HepG2 (cell line): ENCODE measurements around the gene ETV6. TPM values are rescaled to one million over a fixed set of nuclear protein-coding genes. Genes with fewer than 3 reads are reported as not detected.

Source experiments
- ATAC-seq: fragments of 200-7000 bp; cut with Tn5 transposase; 3 replicates; pipeline ENCODE4 v1.9.1; 2020; ENCODE audit warnings: mild to moderate bottlenecking, moderate library complexity
- BruUV-seq: library from RNA; stranded (reverse); fragments of 400-500 nt; replicated peaks from 2 replicates; lab custom pipeline; 2021; lab: Mats Ljungman, UMichigan
- CTCF ChIA-PET: fragments of 300-600 bp; formaldehyde crosslinking; extraction: SDS; loops from one replicate; lab custom pipeline; 2021; ENCODE audit warnings: low total read pairs, inconsistent platforms, low intra/inter-chr PET ratio; lab: Yijun Ruan, JAX
- POLR2A ChIA-PET: fragments of 350-600 bp; sonication (Branson Sonifier 250); formaldehyde crosslinking; loops from one replicate; lab custom pipeline; 2020; ENCODE audit warnings: antibody characterized with exemption, inconsistent platforms; lab: Yijun Ruan, JAX
- DNase-seq: peaks from one replicate; pipeline ENCODE4 v3.0.0-alpha.2; 2015; ENCODE audit warnings: low spot score
- FAIRE-seq: peaks from 3 replicates; lab custom pipeline; 2011; peaks lifted over from hg19 to GRCh38; lab: Jason Lieb, UNC
- H2AFZ ChIP-seq: one replicate; pipeline ENCODE4 v1.6.1; 2011; ENCODE audit warnings: low read length, inconsistent platforms
- H3K27ac ChIP-seq: fragments of 300-600 bp; 3 replicates; pipeline ENCODE4 v1.8.0; 2011; ENCODE audit warnings: mixed run types, mild to moderate bottlenecking, mixed read lengths, low read length, inconsistent platforms; ENCODE audit not compliant: insufficient read depth; ENCODE audit errors: extremely low read length
- H3K27me3 ChIP-seq, 2 experiments: fragments of 200-600 bp in 1 of 2; 2 replicates in 1 of 2; 3 replicates in 1 of 2; pipeline versions ENCODE4 v1.6.0 to v1.8.0; 2011; ENCODE audit warnings: low read length in 2 of 2, mild to moderate bottlenecking in 2 of 2, moderate library complexity in 2 of 2, inconsistent platforms in 1 of 2; ENCODE audit not compliant: insufficient read depth in 2 of 2, control insufficient read depth in 1 of 2
- H3K36me3 ChIP-seq, 2 experiments: fragments of 200-600 bp in 1 of 2; replicated peaks in 1 of 2; 2 replicates in 1 of 2; 3 replicates in 1 of 2; pipeline versions ENCODE4 v1.5.1 to v1.8.0; 2011; ENCODE audit warnings: low read length in 2 of 2, inconsistent platforms in 1 of 2; ENCODE audit not compliant: insufficient read depth in 2 of 2, control insufficient read depth in 1 of 2
- H3K4me1 ChIP-seq: 2 replicates; pipeline ENCODE4 v1.5.1; 2012; ENCODE audit warnings: low read length, inconsistent platforms; ENCODE audit not compliant: insufficient read depth
- H3K4me2 ChIP-seq: 2 replicates; pipeline ENCODE4 v1.6.0; 2011; ENCODE audit warnings: low read depth, low read length, inconsistent platforms
- H3K4me3 ChIP-seq, 3 experiments: fragments of 200-600 bp in 1 of 3; sonication (generic), shearing (Covaris generic) in 1 of 3; replicated peaks in 1 of 3; 2 replicates each; pipeline ENCODE4 v1.5.1; 2011 to 2016; ENCODE audit warnings: low read length in 3 of 3, inconsistent platforms in 2 of 3, low read depth in 2 of 3, mild to moderate bottlenecking in 2 of 3, control low read depth in 1 of 3, mixed read lengths in 1 of 3; ENCODE audit not compliant: insufficient read depth in 1 of 3
- H3K79me2 ChIP-seq: one replicate; pipeline ENCODE4 v1.6.1; 2011; ENCODE audit warnings: low read length, inconsistent platforms; ENCODE audit not compliant: insufficient read depth
- H3K9ac ChIP-seq: 2 replicates; pipeline ENCODE4 v1.6.0; 2011; ENCODE audit warnings: mild to moderate bottlenecking, low read depth, low read length, inconsistent platforms; ENCODE audit not compliant: insufficient read depth
- H3K9me3 ChIP-seq: 2 replicates; pipeline ENCODE4 v1.5.1; 2012; ENCODE audit warnings: mild to moderate bottlenecking, low read length
- H4K20me1 ChIP-seq: 2 replicates; pipeline ENCODE4 v1.6.0; 2011; ENCODE audit warnings: inconsistent platforms, mild to moderate bottlenecking, low read length, moderate library complexity; ENCODE audit not compliant: insufficient read depth
- AGO1 ChIP-seq: fragments of 200-400 bp; formaldehyde crosslinking; IDR thresholded peaks from 2 replicates; pipeline ENCODE4 v1.6.1; 2017; ENCODE audit warnings: mild to moderate bottlenecking, low read depth, low read length, moderate library complexity; ENCODE audit not compliant: poor library complexity, severe bottlenecking
- EHMT2 ChIP-seq: fragments of 200-600 bp; sonication (generic); IDR thresholded peaks from 2 replicates; pipeline ENCODE4 v1.7.0; 2017; ENCODE audit warnings: antibody characterized with exemption, low read depth, low read length, borderline replicate concordance
- ERF ChIP-seq: IDR thresholded peaks from 2 replicates; pipeline ENCODE4 v1.6.1; 2018; ENCODE audit warnings: missing biosample characterization, missing genetic modification reagents
- MIER2 ChIP-seq: IDR thresholded peaks from 2 replicates; pipeline ENCODE4 v1.6.1; 2016; ENCODE audit warnings: missing biosample characterization, missing genetic modification reagents
- SMARCE1 ChIP-seq: fragments of 450-650 bp; IDR thresholded peaks from 2 replicates; pipeline ENCODE4 v1.6.1; 2017; ENCODE audit warnings: borderline replicate concordance
- SNRNP70 ChIP-seq: fragments of 200-400 bp; formaldehyde crosslinking; IDR thresholded peaks from 2 replicates; pipeline ENCODE4 v1.6.1; 2017; ENCODE audit warnings: mild to moderate bottlenecking, low read depth, low read length, moderate library complexity
- ZBTB8A ChIP-seq: sonication (generic); formaldehyde crosslinking; IDR thresholded peaks from 2 replicates; pipeline ENCODE4 v1.4.0; 2020; ENCODE audit warnings: mild to moderate bottlenecking, low read depth, missing genetic modification reagents, borderline replicate concordance
- ZNF205 ChIP-seq: IDR thresholded peaks from 2 replicates; pipeline ENCODE4 v1.6.1; 2018; ENCODE audit warnings: missing biosample characterization, missing genetic modification reagents
- ZNF263 ChIP-seq: sonication (generic); formaldehyde crosslinking; IDR thresholded peaks from 2 replicates; pipeline ENCODE4 v1.4.0; 2020; ENCODE audit warnings: missing genetic modification reagents
- WGBS: methylation state at CpG from one replicate; pipeline ENCODE4 v1.1.6; 2017; ENCODE audit warnings: low lambda C conversion rate; 5-methylcytosine and 5-hydroxymethylcytosine counted together
- in situ Hi-C: cut with HindIII; loops from 2 replicates; pipeline ENCODE4 v1.10.0; 2017; ENCODE audit warnings: low pct_unique_long_range_greater_than_20kb; ENCODE audit not compliant: extremely low pct_ligation_motif_present
- intact Hi-C: fragments of 100-400 bp; cut with micrococcal nuclease; formaldehyde crosslinking; loops from one replicate; pipeline ENCODE4 v1.10.0; 2022; ENCODE audit not compliant: unreplicated experiment
- polyA plus RNA-seq, 8 experiments: library from polyadenylated mRNA; depleted of rRNA in 3 of 8; stranded (reverse) in 7 of 8; unstranded in 1 of 8; fragments of >200 nt; fragmentation: Illumina TruSeq in 4 of 8; extraction: Trizol in 4 of 8; gene quantifications; 2 replicates each; pipeline versions ENCODE4 v1.2.1 to v1.2.3, GENCODE V29; 2011 to 2016; ENCODE audit warnings: low read depth in 4 of 8, missing spikeins in 1 of 8, mixed read lengths in 1 of 8; ENCODE audit not compliant: insufficient read depth in 1 of 8
- total RNA-seq, 5 experiments: library from RNA; depleted of rRNA; stranded (reverse); fragments of >200 nt; fragmentation: Illumina TruSeq; extraction: Trizol; gene quantifications; 2 replicates each; pipeline ENCODE4 v1.2.3, GENCODE V29; 2016; ENCODE audit warnings: low read depth in 1 of 5
- TF ChIP-seq, protein P1 (sequence below), 2 experiments: IDR thresholded peaks; 2 replicates each; pipeline ENCODE4 v1.6.1; 2011 to 2012; ENCODE audit warnings: low read length in 2 of 2, borderline replicate concordance in 1 of 2, low read depth in 1 of 2, mild to moderate bottlenecking in 1 of 2, moderate library complexity in 1 of 2

ETV6 gene
- total and polyA plus RNA-seq, 2 of the 13 experiments (the other 11 are each of a cell fraction or from before 2014, with no cell fraction given) = 2.2 to 3.0 TPM

- BruUV-seq = no TSS peak
- POLR2A ChIA-PET = no interaction called here
- in situ Hi-C loops = no loop called here
These were observed 222.6 kb downstream of the ETV6 start for GRCh38 chr12:11872055-11872454.

More at GRCh38 chr12:11872055-11872454, 222.6 kb downstream of the ETV6 start:
- FAIRE-seq = no peak
- Histone ChIP-seq H3K27ac (no peak overlapping the region), H3K4me3 (no peak overlapping the region), H4K20me1 (no peaks in the 10 kb centered on the region), H3K4me1 (peaks cover 6% of the 10 kb centered on the region; the same call in 1 of the 2 replicates), H2AFZ (no peak overlapping the region), H3K9ac (no peak overlapping the region), H3K36me3 (peaks cover 4 to 8% of the 10 kb centered on the region in 2 experiments), H3K4me2 (no peak overlapping the region), H3K27me3 (no peaks in the 10 kb centered on the region), H3K79me2 (no peaks in the 10 kb centered on the region), H3K9me3 (no peaks in the 10 kb centered on the region)
- no peak for ATAC-seq
- TF ChIP-seq ZNF263 (CRISPR knock-in tag) (no peak), ZNF205 (no peak), AGO1 (no peak), SMARCE1 (no peak), ERF (CRISPR knock-in tag) (no peak), EHMT2 (no peak), ZBTB8A (CRISPR knock-in tag) (no peak), SNRNP70 (no peak), MIER2 (peak; percentile 88)
- TF ChIP-seq, protein P1, sequence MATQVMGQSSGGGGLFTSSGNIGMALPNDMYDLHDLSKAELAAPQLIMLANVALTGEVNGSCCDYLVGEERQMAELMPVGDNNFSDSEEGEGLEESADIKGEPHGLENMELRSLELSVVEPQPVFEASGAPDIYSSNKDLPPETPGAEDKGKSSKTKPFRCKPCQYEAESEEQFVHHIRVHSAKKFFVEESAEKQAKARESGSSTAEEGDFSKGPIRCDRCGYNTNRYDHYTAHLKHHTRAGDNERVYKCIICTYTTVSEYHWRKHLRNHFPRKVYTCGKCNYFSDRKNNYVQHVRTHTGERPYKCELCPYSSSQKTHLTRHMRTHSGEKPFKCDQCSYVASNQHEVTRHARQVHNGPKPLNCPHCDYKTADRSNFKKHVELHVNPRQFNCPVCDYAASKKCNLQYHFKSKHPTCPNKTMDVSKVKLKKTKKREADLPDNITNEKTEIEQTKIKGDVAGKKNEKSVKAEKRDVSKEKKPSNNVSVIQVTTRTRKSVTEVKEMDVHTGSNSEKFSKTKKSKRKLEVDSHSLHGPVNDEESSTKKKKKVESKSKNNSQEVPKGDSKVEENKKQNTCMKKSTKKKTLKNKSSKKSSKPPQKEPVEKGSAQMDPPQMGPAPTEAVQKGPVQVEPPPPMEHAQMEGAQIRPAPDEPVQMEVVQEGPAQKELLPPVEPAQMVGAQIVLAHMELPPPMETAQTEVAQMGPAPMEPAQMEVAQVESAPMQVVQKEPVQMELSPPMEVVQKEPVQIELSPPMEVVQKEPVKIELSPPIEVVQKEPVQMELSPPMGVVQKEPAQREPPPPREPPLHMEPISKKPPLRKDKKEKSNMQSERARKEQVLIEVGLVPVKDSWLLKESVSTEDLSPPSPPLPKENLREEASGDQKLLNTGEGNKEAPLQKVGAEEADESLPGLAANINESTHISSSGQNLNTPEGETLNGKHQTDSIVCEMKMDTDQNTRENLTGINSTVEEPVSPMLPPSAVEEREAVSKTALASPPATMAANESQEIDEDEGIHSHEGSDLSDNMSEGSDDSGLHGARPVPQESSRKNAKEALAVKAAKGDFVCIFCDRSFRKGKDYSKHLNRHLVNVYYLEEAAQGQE (IDR thresholded peaks at IDR 0.05; ENCODE audit: borderline replicate concordance in 1 of 2, low read depth in 1 of 2, low read length in 2 of 2) = peak; percentile 55 to 90
- WGBS = 74% methylated on average over 4 of the region's 4 CpGs
- no peak for DNase-seq
- CTCF ChIA-PET = no interaction called here
- intact Hi-C loops = no loop called here
